RWPE2 (cell line): ENCODE measurements around the gene MOB3A.

Experiments used
- ATAC-seq: fragments of 200-7000 bp; cut with Tn5 transposase; 3 replicates; pipeline ENCODE4 v1.9.1; 2021; ENCODE audit warnings: low read depth
- DNase-seq: peaks from one replicate; pipeline ENCODE4 v3.0.0-alpha.2; 2020; ENCODE audit warnings: low spot score
- H3K27ac ChIP-seq: fragments of 450-650 bp; 2 replicates; pipeline ENCODE4 v1.5.1; 2017; ENCODE audit warnings: mild to moderate bottlenecking; ENCODE audit not compliant: poor library complexity, severe bottlenecking
- H3K27me3 ChIP-seq: fragments of 250-450 bp; sonication (Bioruptor Pico); 2 replicates; pipeline ENCODE4 v1.5.1; 2021; ENCODE audit warnings: mild to moderate bottlenecking, moderate library complexity; ENCODE audit not compliant: insufficient read depth, poor library complexity, severe bottlenecking
- H3K36me3 ChIP-seq: fragments of 250-450 bp; sonication (Bioruptor Pico); 2 replicates; pipeline ENCODE4 v1.5.1; 2020; ENCODE audit warnings: low read depth, mild to moderate bottlenecking, moderate library complexity
- H3K4me1 ChIP-seq: fragments of 250-450 bp; sonication (Bioruptor Pico); 2 replicates; pipeline ENCODE4 v1.5.1; 2021; ENCODE audit warnings: mild to moderate bottlenecking, moderate library complexity; ENCODE audit not compliant: insufficient read depth, poor library complexity, severe bottlenecking
- H3K4me3 ChIP-seq: fragments of 250-450 bp; sonication (Bioruptor Pico); 2 replicates; pipeline ENCODE4 v1.5.1; 2021; ENCODE audit warnings: mild to moderate bottlenecking, moderate library complexity; ENCODE audit not compliant: severe bottlenecking
- H3K9me3 ChIP-seq: fragments of 250-450 bp; sonication (Bioruptor Pico); 2 replicates; pipeline ENCODE4 v1.5.1; 2021; ENCODE audit warnings: mild to moderate bottlenecking, moderate library complexity; ENCODE audit not compliant: severe bottlenecking
- TF ChIP-seq, protein P1 (sequence below): fragments of 450-650 bp; IDR thresholded peaks from one replicate; pipeline ENCODE4 v1.5.1; 2017; ENCODE audit warnings: mild to moderate bottlenecking, moderate library complexity; ENCODE audit not compliant: poor library complexity, severe bottlenecking

MOB3A gene

GRCh38 chr19:2027361-2027760, 68.8 kb downstream of the MOB3A start:
- Histone ChIP-seq H3K4me1 (peaks cover 9% of the 10 kb centered on the region), H3K27ac (no peak overlapping the region), H3K36me3 (no peaks in the 10 kb centered on the region), H3K4me3 (no peak overlapping the region), H3K27me3 (no peaks in the 10 kb centered on the region), H3K9me3 (no peaks in the 10 kb centered on the region)
- TF ChIP-seq, protein P1, sequence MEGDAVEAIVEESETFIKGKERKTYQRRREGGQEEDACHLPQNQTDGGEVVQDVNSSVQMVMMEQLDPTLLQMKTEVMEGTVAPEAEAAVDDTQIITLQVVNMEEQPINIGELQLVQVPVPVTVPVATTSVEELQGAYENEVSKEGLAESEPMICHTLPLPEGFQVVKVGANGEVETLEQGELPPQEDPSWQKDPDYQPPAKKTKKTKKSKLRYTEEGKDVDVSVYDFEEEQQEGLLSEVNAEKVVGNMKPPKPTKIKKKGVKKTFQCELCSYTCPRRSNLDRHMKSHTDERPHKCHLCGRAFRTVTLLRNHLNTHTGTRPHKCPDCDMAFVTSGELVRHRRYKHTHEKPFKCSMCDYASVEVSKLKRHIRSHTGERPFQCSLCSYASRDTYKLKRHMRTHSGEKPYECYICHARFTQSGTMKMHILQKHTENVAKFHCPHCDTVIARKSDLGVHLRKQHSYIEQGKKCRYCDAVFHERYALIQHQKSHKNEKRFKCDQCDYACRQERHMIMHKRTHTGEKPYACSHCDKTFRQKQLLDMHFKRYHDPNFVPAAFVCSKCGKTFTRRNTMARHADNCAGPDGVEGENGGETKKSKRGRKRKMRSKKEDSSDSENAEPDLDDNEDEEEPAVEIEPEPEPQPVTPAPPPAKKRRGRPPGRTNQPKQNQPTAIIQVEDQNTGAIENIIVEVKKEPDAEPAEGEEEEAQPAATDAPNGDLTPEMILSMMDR = no peak
- DNase-seq (no peak), ATAC-seq (no peak)

GRCh38 chr19:2026770-2027169, 69.4 kb downstream of the MOB3A start:
- Histone ChIP-seq H3K4me3 (no peak overlapping the region), H3K27me3 (no peaks in the 10 kb centered on the region), H3K27ac (no peak overlapping the region), H3K4me1 (peaks cover 5% of the 10 kb centered on the region), H3K36me3 (no peaks in the 10 kb centered on the region), H3K9me3 (no peaks in the 10 kb centered on the region)
- no peak for ATAC-seq
- TF ChIP-seq, protein P1 = no peak
- DNase-seq = no peak

DNA sequence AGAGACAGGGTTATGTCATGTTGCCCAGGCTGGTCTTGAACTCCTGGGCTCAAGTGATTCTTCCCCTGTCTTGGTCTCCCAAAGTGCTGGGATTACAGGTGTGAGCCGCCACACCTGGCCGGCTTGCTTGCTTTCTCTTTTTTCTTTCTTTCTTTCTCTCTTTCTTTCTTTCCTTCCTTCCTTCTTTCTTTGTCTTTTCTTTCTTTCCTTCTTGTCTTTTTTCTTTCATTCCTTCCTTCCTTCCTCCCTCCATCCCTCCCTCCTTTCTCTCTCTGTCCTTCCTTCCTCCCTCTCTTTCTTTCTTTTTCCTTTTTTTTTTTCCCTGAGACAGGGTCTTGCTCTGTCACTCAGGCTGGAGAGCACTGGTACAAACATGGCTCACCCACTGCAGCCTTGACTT, 73.8 kb downstream of the MOB3A start:
- no peak overlapping the region for H3K4me3 ChIP-seq
- DNase-seq = no peak
- no peaks in the 10 kb centered on the region for H3K9me3 ChIP-seq
- H3K4me1 ChIP-seq = no peaks in the 10 kb centered on the region
- H3K36me3 ChIP-seq = no peaks in the 10 kb centered on the region
- ATAC-seq = no peak
- TF ChIP-seq, protein P1 = no peak
- H3K27ac ChIP-seq = no peak overlapping the region
- H3K27me3 ChIP-seq = no peaks in the 10 kb centered on the region

- H3K4me1 ChIP-seq = no peaks in the 10 kb centered on the region
- H3K4me3 ChIP-seq = no peak overlapping the region
- no peak overlapping the region for H3K27ac ChIP-seq
- TF ChIP-seq, protein P1 = no peak
- no peaks in the 10 kb centered on the region for H3K9me3 ChIP-seq
- DNase-seq = no peak
- H3K36me3 ChIP-seq = no peaks in the 10 kb centered on the region
- H3K27me3 ChIP-seq = no peaks in the 10 kb centered on the region
- ATAC-seq = no peak
These were observed 74.5 kb downstream of the MOB3A start for GRCh38 chr19:2021453-2022140.
